IPS DF 6.9 (cell line): Measurements from ENCODE around the gene PKHD1.
A peak's percentile ranks its signal among the peaks of the same experiment; 100 is the strongest.

Experiments used
- DNase-seq: peaks from one replicate; pipeline ENCODE4 v3.0.0-alpha.2; 2013; ENCODE audit warnings: low read depth, low spot score
- H3K27ac ChIP-seq: one replicate; pipeline ENCODE4 v1.5.1; 2013; ENCODE audit warnings: low read length, control low read depth
- H3K27me3 ChIP-seq: 2 replicates; pipeline ENCODE4 v1.6.1; 2013; ENCODE audit warnings: mild to moderate bottlenecking, low read length; ENCODE audit not compliant: control insufficient read depth, insufficient read depth
- H3K36me3 ChIP-seq: 2 replicates; pipeline ENCODE4 v1.6.1; 2013; ENCODE audit warnings: low read length; ENCODE audit not compliant: control insufficient read depth, insufficient read depth
- H3K4me1 ChIP-seq: 2 replicates; pipeline ENCODE4 v1.6.1; 2013; ENCODE audit warnings: low read length; ENCODE audit not compliant: control insufficient read depth, insufficient read depth
- H3K4me3 ChIP-seq: 2 replicates; pipeline ENCODE4 v1.5.1; 2013; ENCODE audit warnings: mild to moderate bottlenecking, low read length
- H3K9me3 ChIP-seq: 2 replicates; pipeline ENCODE4 v1.6.1; 2013; ENCODE audit warnings: low read length, inconsistent platforms; ENCODE audit not compliant: control insufficient read depth, insufficient read depth
- WGBS: extraction: QIAGEN DNeasy Blood & Tissue Kit; methylation state at CpG from one replicate; pipeline ENCODE4 v1.1.7; 2013; ENCODE audit warnings: mixed read lengths, missing lambda C conversion rate; ENCODE audit not compliant: insufficient read length, insufficient coverage; 5-methylcytosine and 5-hydroxymethylcytosine counted together

The PKHD1 gene

GRCh38 chr6:52087498-52087999 is at the start of gene PKHD1:
TSS of gene PKHD1 (minus strand) at chr6:52087613. CDS start at chr6:52084933, 2,680 bp downstream.
- H3K27me3 ChIP-seq: no peaks in the 10 kb centered on the region
- H3K36me3 ChIP-seq: no peaks in the 10 kb centered on the region
- H3K27ac ChIP-seq: no peak within 1 kb of the TSS
- no peaks in the 10 kb centered on the region for H3K9me3 ChIP-seq
- no CpG with 5 or more reads among the region's 7 CpGs for WGBS
- no peaks in the 10 kb centered on the region for H3K4me1 ChIP-seq
- no peak within 1 kb of the TSS for H3K4me3 ChIP-seq
- peak; percentile 29 for DNase-seq

GRCh38 chr6:52136934-52137467 is 49.6 kb upstream of the PKHD1 start:
- H3K27me3 ChIP-seq: no peaks in the 10 kb centered on the region
- H3K9me3 ChIP-seq: no peaks in the 10 kb centered on the region
- DNase-seq: no peak
- peaks cover 1% of the 10 kb centered on the region; the same call in 1 of the 2 replicates for H3K4me1 ChIP-seq
- no peak overlapping the region for H3K4me3 ChIP-seq
- no peaks in the 10 kb centered on the region for H3K36me3 ChIP-seq
- no peak overlapping the region for H3K27ac ChIP-seq
- no CpG with 5 or more reads among the region's 12 CpGs for WGBS

- no peak for DNase-seq
- H3K36me3 ChIP-seq: no peaks in the 10 kb centered on the region
- no peak overlapping the region for H3K4me3 ChIP-seq
- no peak overlapping the region for H3K27ac ChIP-seq
- H3K4me1 ChIP-seq: peaks cover 1% of the 10 kb centered on the region; the same call in 1 of the 2 replicates
- no peaks in the 10 kb centered on the region for H3K9me3 ChIP-seq
- no peaks in the 10 kb centered on the region for H3K27me3 ChIP-seq
- no CpG with 5 or more reads among the region's 4 CpGs for WGBS
Measured at GRCh38 chr6:52136055-52136454, 48.6 kb upstream of the PKHD1 start.

GRCh38 chr6:52135217-52135616 is 47.8 kb upstream of the PKHD1 start:
- Histone ChIP-seq H3K9me3 (no peaks in the 10 kb centered on the region), H3K4me1 (peaks cover 1% of the 10 kb centered on the region; the same call in 1 of the 2 replicates), H3K4me3 (no peak overlapping the region), H3K27me3 (no peaks in the 10 kb centered on the region), H3K36me3 (no peaks in the 10 kb centered on the region), H3K27ac (no peak overlapping the region)
- no CpG with 5 or more reads among the region's 4 CpGs for WGBS
- no peak for DNase-seq

- Histone ChIP-seq H3K9me3 (no peaks in the 10 kb centered on the region), H3K4me1 (peaks cover 1% of the 10 kb centered on the region; the same call in 1 of the 2 replicates), H3K27me3 (no peaks in the 10 kb centered on the region), H3K27ac (no peak overlapping the region), H3K36me3 (no peaks in the 10 kb centered on the region), H3K4me3 (no peak overlapping the region)
- no CpG with 5 or more reads among the region's 3 CpGs for WGBS
- DNase-seq: no peak
Measured at GRCh38 chr6:52134011-52134410, 46.6 kb upstream of the PKHD1 start.

GRCh38 chr6:52133324-52133723 is 45.9 kb upstream of the PKHD1 start:
- H3K27me3 ChIP-seq: no peaks in the 10 kb centered on the region
- no peak overlapping the region for H3K4me3 ChIP-seq
- H3K9me3 ChIP-seq: no peaks in the 10 kb centered on the region
- H3K4me1 ChIP-seq: peaks cover 1% of the 10 kb centered on the region; the same call in 1 of the 2 replicates
- WGBS: no CpG with 5 or more reads among the region's 2 CpGs
- no peak overlapping the region for H3K27ac ChIP-seq
- DNase-seq: no peak
- H3K36me3 ChIP-seq: no peaks in the 10 kb centered on the region

- H3K4me3 ChIP-seq: no peak overlapping the region
- DNase-seq: no peak
- H3K9me3 ChIP-seq: no peaks in the 10 kb centered on the region
- H3K4me1 ChIP-seq: peaks cover 1% of the 10 kb centered on the region; the same call in 1 of the 2 replicates
- H3K27me3 ChIP-seq: no peaks in the 10 kb centered on the region
- no CpG with 5 or more reads among the region's 2 CpGs for WGBS
- no peak overlapping the region for H3K27ac ChIP-seq
- H3K36me3 ChIP-seq: no peaks in the 10 kb centered on the region
Measured at GRCh38 chr6:52132292-52132691, 44.9 kb upstream of the PKHD1 start.

GRCh38 chr6:52130440-52130839 is 43.0 kb upstream of the PKHD1 start:
- Histone ChIP-seq H3K36me3 (no peaks in the 10 kb centered on the region), H3K27me3 (no peaks in the 10 kb centered on the region), H3K27ac (no peak overlapping the region), H3K9me3 (no peaks in the 10 kb centered on the region), H3K4me1 (no peaks in the 10 kb centered on the region), H3K4me3 (no peak overlapping the region)
- no CpG with 5 or more reads among the region's 1 CpG for WGBS
- DNase-seq: no peak

GRCh38 chr6:52127957-52128356 is 40.5 kb upstream of the PKHD1 start:
- Histone ChIP-seq H3K9me3 (no peaks in the 10 kb centered on the region), H3K4me1 (no peaks in the 10 kb centered on the region), H3K4me3 (no peak overlapping the region), H3K36me3 (no peaks in the 10 kb centered on the region), H3K27me3 (no peaks in the 10 kb centered on the region), H3K27ac (no peak overlapping the region)
- no CpG with 5 or more reads among the region's 4 CpGs for WGBS
- no peak for DNase-seq

- Histone ChIP-seq H3K27me3 (no peaks in the 10 kb centered on the region), H3K4me3 (no peak overlapping the region), H3K4me1 (no peaks in the 10 kb centered on the region), H3K9me3 (no peaks in the 10 kb centered on the region), H3K27ac (no peak overlapping the region), H3K36me3 (no peaks in the 10 kb centered on the region)
- no peak for DNase-seq
Measured at GRCh38 chr6:52126231-52126630, 38.8 kb upstream of the PKHD1 start.

GRCh38 chr6:52125572-52125971 is 38.2 kb upstream of the PKHD1 start:
- Histone ChIP-seq H3K36me3 (no peaks in the 10 kb centered on the region), H3K27me3 (no peaks in the 10 kb centered on the region), H3K4me1 (no peaks in the 10 kb centered on the region), H3K9me3 (no peaks in the 10 kb centered on the region), H3K27ac (no peak overlapping the region), H3K4me3 (no peak overlapping the region)
- no peak for DNase-seq
- no CpG with 5 or more reads among the region's 1 CpG for WGBS
